NOMO-1 treated with DMSO at 0.1 percent for 48 hours (cell line): ENCODE measurements around the gene INHBE.
A peak's percentile ranks its signal among the peaks of the same experiment; 100 is the strongest.
"Not testable (repeated sequence)": the region's sequence is repeated elsewhere in the genome, so short reads cannot be mapped to it uniquely, and the experiment has no call there.

Experiments used
- DNase-seq: peaks from one replicate; lab custom pipeline; 2025; ENCODE audit not compliant: unreplicated experiment; lab: John Stamatoyannopoulos, UW

The INHBE gene

DNA sequence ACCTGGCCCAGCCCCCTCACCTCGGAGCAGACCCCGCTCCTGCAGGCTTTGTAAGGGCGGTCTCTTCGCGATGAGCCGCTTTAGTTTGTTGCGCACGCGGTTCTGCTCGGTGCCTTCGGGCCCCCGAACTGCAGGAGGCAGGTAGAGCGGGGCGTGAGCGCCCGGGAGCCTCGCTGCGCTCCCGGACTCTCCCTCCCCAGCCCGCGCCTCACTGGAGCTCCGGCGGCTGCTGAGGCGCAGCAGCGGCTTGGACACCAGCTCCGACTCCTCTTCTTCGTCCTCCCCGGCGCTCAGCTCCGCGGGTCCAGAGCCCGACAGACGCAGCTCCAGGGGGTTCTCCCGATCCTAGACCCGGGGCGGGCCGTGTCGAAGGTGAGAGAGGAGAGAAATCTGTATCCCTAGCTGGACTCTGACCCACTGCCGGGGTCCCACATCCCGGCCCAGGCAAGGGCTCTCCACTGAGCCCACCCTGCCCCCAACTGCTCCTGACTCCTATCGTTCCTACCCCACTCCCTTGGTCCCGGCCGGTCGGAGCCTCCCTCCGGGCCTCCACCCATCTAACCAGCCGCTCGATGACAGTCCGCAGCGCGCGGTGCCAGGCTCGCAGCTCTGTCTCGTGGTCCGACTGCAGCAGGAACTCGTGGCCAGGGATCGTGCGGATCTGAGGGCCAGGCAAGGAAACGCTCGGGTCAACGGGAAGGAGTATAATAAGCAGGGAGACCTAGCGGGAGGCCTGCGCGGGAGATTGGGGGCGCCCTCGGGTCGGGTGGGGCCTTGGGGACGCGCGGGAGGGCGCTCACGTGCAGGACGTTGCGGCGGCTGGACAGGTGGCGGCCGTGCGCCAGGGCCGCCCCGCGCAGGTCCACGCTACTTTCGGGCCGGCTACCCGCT lies 20.4 kb downstream of the INHBE start:
- no peak for DNase-seq

DNA sequence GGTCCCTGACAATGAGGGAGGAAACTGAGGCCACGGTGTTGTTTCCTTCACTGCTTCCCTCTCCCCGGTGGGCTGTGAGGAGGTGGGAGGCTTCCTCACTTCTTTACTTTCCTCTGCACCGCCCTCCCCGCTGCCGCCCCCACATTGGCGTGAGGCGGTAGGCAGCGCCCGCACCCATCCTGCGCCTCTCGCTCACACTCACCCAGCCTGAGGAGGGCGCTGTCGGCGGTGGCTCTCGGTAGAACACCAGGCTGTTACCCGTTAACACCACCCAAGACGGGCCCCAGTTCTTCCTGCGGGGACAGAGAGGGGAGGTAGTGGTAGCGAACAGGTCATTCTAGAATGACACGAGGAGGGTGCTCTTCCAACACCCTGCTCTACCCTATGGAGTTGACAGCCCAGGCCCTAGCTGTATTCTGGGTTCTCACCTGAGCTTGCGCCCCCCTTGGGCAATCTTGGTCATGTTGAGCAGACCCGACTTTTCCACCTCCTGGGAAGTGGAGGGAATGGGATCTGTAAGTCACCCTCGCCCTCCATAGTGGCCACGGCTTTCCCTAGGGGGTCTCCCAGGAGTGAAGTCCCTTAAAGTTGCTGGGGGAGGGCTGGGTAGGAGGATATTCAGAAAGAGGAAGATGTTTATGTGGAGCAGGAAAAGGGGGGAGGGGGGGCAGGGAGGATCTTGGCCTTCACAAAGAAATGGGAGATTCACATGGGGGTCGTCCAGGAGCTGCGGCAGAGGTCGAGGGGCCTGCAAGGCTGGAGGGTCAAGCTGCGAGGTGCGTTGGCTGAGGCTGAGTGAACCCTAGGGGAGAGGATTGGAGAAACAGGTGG lies 21.3 kb downstream of the INHBE start:
- DNase-seq: peak; percentile 24

DNA sequence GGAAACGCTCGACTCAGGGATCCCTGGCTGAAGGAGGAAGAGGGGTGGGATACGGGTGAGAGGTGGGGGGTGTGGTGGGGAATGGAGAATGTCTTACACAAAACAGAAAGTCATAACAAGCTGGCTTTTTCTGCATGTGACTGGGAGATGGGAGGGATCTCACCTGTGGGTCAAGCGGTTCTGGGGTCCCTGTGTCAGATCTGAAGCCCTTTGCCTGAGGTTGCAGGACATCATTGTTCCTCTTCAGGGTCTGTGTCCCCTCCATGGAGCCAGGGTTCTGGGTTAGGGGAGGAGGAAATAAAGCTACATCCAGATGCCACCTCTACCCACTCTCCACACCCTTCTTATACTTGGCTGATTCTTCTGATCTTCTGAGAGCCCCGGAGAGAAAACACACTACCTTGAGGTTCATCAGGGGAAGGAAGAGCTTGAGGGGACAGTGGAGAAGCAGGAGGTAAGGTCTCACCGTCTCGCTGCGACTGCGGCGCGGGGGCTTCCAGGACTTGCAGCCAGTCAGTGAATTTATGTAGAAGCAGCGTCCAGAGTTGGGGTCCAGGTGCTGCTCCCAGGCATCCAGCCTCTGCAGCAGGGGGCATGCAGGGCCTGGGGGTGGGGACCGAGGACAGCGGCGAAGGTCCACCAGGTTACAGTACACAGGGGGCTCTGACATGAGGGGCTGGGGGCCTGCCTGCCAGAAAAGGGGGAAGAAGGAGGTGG lies 22.0 kb downstream of the INHBE start:
- DNase-seq: peak; percentile 17

DNA sequence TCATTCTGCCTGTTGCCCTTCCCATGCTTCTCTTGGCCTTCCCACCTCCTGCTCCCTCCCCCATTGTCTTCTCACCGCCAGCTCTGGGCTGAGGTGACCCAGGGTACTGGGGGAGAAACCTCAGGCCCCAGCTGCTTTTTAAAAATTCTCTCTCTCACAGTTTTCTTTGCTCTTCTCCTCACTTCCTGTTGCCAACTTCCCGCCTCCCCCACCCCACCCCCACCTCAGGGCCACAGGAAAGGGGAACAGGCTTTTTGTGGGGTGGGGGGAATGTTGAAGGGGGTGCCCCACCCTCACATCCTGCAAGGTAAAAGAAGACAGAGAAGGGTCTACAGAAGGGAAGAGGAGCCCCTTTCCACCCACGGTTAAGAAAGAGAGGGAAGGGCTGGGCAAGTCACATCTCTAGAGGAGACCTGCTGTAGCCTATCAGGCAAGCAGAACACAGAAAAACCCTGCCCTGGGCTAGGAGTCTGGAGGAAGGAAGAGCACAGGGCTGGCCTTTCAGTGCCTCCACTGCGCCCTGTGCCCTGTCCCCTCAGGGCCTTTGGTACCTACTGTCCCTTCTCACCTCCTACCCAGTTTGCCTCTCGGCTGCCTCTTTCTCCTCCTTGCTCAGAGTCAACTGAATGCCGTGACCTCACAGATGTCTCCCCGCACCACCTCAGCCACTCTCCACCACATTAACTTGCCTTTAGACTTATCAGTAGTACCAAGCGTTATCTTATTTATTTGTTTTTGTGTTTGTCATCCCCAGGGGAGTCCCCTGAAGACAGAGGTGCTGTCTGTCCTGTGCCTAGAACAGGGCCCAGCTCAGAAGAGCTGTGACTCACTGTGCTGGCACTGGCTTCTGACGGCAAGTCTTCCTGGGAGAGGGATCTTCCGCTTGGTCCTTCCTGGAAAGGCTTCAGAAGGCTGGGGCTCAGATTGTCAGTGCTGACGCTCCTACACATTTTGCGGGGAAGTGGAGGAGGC lies 22.9 kb downstream of the INHBE start:
- peak; percentile 62 for DNase-seq

DNA sequence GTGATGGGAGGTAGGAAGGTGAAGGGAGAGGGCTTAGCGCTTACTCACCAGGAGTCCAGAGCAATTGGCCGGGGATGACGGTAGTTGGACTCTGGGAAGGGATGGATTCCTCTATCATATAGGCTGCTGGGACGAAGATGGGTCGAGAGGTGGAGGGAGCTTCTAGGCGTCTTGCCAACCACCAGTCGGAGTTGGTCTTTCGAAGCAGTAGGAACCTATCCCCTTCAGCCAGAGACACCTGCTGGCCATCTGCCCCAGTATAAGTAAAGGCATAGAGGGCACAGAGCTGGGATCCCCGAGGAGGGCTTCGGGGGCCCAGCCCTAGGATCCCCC lies 23.9 kb downstream of the INHBE start:
- no peak for DNase-seq

DNA sequence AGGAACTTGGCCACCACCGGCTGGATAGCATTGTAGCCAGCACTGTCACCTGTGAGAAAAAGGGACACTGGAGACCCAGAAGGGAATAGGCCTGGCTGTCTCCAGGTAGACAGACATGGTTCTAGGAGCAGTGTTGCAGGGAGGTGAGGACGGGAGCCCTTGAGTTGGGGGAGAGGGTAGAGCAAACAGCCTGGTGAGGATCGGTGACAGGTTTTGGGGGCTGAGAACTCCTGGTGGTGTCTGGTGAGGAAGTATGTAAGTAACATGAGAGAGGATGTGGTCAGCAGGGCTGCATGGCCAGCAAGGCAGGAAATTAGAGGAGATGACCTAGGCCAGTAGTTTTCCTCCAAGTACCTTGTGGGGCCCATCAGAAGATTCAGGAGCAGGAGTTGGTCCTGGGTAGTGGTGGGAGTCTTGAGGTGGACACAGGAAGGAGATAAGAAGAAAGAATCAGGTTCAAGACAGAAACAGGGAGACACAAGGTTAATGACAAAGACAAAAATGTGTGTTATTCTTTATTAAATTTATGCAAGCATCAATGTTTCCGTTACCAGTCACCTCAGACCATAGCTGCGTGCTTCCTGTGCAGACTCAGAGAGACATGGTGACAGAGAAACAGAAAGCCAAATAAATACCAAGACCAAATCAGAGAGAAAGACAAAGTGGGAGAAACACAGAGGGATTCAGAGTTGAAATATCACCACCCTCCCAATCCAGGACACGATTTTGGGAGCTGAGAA lies 24.4 kb downstream of the INHBE start, which contains the start of gene ARHGAP9:
TSS of gene ARHGAP9 (minus strand) at position 491 of the 740 bp plus-strand sequence. CDS start at position 31, 460 bp downstream.
- DNase-seq: no peak

DNA sequence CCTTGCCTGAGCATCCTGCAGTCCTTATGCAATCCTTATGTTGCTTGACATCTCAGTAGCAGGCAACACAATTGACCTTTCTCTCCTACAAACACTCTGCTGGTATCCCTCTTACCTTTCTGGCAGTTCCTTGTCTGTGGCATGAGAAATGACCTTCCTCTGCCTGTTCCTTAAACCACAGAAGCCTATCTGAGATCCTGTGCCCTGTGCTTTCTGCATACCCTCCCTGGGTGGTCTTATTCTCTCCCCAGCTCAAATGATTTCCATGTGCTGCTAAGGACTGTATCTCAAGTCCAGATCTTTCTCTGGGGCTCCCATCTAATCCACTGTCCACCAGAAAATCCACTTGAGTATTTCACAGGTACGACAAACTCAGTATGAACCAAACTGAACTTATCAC lies 26.6 kb downstream of the INHBE start:
- DNase-seq: no peak

DNA sequence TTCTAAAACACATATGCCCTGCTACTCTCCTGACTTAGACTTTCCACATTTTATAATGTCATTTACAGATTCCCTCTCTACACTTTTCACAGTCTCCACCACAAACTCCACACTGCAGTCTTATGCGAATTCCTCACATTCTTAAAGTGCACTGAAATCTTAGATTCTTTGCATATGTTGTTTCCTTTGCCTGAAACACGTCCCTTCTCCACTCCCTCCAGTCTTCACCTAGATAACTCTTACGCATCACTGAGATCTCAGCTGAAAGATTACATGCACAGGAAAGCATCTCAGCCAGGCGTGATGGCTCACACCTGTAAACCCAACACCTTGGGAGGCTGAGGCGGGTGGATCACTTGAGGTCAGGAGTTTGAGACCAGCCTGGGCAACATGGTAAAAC lies 28.4 kb downstream of the INHBE start:
- DNase-seq: no peak

DNA sequence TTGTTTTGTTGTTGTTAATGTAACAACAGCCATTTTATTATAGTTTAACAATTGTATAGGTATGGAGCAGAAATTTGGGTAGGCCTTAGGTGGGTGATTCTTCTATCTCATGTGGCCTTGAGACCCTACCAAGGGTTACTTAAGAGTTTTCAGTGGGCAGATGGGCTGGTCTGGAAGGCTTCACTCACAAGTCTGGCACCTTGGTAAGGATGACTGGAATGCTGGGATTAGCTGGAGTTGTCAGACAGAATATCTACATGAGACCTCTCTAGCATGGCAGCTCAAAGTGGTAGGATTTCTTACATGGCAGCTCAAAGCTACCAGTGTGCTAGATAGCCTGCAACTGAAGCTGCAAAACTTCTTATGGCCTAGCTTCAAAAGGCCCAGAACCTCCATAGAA lies 30.6 kb downstream of the INHBE start:
- no peak for DNase-seq

DNA sequence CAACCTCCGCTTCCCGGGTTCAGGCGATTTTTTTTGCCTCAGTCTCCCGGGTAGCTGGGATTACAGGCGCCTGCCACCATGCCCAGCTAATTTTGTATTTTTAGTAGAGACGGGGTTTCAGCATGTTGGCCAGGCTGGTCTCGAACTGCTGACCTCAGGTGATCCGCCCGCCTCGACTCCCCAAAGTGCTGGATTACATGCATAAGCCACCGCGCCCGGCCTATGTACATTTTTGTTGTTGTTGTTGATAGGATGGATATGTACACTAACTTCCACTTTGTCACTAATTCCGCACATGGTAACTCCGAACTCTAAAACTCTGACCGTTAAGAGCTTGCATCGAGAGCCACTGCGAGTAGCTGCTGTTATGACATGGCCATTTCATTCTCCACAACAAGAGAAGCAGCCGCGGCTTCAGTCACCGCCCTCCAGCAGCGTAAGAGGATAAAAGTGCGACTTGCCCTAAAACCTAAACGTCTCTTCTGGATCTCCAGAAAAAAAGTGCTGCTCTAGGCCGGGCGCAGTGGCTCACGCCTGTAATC lies 32.0 kb downstream of the INHBE start:
- DNase-seq: no peak

DNA sequence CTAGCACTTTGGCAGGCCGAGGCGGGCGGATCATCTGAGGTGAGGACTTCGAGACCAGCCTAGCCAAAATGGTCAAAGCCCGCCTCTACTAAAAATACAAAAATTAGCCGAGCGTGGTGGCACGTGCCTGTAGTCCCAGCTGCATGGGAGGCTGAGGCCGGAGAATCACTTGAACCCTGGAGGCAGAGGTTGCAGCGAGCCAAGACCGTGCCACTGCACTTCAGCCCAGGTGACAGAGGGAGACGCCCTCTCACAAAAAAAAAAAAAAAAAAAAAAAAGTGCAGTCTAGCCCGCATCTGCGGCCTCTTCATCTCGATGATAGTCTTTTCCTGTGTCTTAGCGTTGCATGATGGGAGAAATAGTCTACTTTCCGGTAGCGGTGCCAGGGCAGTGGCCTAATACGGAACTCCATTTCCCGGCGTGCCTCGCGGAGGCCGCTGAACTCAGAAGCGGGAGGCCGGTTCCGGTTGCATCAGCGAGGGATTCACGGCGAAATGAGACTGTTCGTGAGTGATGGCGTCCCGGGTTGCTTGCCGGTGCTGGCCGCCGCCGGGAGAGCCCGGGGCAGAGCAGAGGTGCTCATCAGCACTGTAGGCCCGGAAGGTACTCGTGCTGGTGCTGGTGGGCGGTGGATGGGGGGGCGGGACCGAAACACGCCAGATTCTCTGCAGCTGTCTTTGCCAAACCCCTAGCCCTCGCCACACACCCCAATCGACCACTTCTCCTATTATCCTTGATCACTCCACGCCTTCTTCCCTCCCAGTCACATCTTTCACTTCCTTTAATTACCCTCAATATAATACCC lies 32.7 kb downstream of the INHBE start, which contains the start of gene MARS1:
TSS of gene MARS1 (plus strand) at position 472 of the 805 bp plus-strand sequence. CDS start at position 495, 23 bp downstream.
- DNase-seq: peak; percentile 98

DNA sequence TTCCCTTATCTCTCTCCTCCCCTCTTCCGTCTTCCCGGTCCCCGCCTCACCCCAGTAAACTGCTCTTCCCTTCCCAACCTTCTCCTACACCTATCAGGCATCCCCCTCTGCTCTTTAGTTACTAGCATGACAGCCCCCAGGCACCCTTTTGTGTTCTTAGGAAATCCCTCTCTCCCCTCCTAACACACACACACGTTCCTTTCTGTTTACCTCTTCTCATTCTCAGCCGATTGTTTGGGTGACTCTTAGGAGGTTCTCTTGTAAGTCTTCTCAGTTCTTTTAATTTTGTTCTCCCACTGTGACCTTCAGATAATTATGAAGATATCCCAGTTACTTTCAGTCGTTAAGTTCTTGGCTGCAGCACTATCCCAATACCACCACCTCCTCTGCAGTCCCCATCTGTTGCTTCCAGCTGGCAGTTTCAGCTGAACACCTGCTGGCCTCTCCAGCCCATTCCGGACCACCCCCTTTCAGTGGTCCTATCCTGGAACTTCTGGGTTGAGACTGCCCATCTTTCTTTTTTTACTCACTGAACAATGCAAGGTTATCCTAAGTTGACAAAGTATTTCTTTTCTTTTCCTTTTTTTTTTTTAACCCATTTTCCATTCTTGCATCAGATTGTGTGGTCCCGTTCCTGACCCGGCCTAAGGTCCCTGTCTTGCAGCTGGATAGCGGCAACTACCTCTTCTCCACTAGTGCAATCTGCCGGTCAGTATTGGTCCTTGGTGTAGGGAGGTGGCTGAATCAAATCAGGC lies 33.5 kb downstream of the INHBE start:
- DNase-seq: no peak

DNA sequence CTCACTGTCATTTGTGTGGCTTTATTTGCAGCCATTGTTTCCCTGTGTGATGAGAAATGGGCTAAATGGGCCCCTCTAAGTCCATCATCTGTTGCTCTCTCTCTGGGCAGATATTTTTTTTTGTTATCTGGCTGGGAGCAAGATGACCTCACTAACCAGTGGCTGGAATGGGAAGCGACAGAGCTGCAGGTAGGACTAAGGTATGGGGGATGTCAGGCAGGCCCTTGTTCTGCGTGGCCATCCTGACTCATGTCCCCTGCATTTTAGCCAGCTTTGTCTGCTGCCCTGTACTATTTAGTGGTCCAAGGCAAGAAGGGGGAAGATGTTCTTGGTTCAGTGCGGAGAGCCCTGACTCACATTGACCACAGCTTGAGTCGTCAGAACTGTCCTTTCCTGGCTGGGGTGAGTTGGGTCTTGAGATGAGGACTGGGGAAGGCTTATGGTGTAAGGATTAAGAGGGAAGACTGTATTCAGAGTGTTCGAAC lies 34.1 kb downstream of the INHBE start:
- no peak for DNase-seq

DNA sequence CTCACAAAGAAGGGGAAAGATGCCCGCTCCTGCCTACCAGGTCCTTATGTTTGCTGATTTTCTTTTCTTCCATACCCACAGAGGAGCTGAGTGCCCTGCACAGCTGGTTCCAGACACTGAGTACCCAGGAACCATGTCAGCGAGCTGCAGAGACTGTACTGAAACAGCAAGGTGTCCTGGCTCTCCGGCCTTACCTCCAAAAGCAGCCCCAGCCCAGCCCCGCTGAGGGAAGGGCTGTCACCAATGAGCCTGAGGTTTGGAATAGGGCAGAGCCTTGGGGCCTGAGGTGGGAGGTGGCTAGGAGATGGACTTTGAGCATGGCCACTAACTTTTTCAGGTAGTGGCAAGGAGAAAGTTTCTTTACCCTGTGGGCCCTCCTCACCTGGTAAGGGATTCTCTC lies 35.0 kb downstream of the INHBE start:
- DNase-seq: no peak

DNA sequence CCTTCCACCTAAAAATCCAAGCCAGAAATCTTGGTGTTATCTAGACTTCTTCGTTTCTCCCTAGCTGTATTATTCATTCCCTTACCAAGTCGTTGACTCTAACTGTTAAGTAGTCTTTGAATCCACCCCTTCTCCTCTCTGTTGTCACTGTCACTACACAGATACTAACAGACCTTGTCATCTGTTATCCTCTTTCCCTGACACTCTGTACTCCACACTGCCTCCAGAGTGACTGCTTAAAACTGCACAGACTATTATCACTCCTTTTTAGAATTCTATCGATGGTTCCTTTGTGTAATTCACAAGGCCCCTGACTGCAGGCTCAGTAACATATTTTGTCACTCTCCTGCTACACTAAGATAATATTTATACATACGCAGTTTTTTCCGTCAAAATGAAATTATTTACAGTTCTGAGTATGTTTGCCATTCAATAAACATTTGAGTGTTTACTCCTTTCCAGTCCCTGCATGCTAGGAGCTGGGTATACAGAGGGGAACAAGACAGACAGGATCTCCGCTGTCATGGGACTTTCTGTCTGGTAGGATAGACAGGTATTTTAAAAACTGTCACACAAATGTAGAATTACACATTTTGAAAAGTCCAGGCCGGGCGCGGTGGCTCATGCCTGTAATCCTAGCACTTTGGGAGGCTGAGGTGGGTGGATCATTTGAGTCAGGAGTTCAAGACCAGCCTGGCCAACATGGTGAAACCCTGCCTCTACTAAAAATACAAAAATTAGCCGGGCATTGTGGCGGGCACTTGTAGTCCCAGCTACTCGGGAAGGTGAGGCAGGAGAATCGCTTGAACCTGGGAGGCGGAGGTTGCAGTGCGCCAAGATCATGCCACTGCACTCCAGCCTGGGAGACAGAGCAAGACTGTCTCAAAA lies 36.5 kb downstream of the INHBE start:
- DNase-seq: peak; percentile 3

DNA sequence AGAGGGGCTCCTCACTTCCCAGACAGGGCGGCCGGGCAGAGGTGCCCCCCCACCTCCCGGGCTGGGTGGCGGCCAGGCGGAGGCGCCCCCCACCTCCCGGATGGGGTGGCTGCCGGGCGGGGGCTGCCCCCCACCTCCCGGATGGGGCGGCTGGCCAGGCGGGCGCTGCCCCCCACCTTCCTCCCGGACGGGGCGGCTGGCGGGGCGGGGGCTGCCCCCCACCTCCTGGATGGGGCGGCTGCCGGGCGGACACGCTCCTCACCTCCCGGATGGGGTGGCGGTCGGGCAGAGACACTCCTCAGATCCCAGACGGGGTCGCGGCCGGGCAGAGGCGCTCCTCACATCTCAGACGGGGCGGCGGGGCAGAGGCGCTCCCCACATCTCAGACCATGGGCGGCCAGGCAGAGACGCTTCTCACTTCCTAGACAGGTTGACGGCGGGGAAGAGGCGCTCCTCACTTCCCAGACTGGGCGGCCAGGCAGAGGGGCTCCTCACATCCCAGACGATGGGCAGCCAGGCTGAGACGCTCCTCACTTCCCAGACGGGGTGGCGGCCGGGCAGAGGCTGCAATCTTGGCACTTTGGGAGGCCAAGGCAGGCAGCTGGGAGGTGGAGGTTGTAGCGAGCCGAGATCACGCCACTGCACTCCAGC lies 40.1 kb downstream of the INHBE start:
- DNase-seq: not testable (repeated sequence)
